Mesodermal cell (in vitro differentiated cells): ENCODE data around the gene ELOF1.
"Not testable (repeated sequence)": the region's sequence is repeated elsewhere in the genome, so short reads cannot be mapped to it uniquely, and the experiment has no call there.

Source experiments
- H3K27ac ChIP-seq: 2 replicates; pipeline ENCODE4 v1.7.0; 2013; ENCODE audit warnings: mild to moderate bottlenecking, low read depth, low read length, moderate library complexity; ENCODE audit not compliant: severe bottlenecking
- H3K36me3 ChIP-seq: 2 replicates; pipeline ENCODE4 v1.7.1; 2013; ENCODE audit warnings: mild to moderate bottlenecking, low read length, moderate library complexity; ENCODE audit not compliant: control insufficient read depth, insufficient read depth
- H3K4me1 ChIP-seq: one replicate; pipeline ENCODE4 v1.7.1; 2013; ENCODE audit warnings: mild to moderate bottlenecking, low read length; ENCODE audit not compliant: insufficient read depth, control insufficient read depth, poor library complexity, severe bottlenecking
- H3K4me3 ChIP-seq: 2 replicates; pipeline ENCODE4 v1.7.0; 2013; ENCODE audit warnings: low read length, control low read depth, mild to moderate bottlenecking; ENCODE audit not compliant: insufficient read depth, poor library complexity, severe bottlenecking; ENCODE audit errors: extremely low read depth
- H3K9me3 ChIP-seq: 2 replicates; pipeline ENCODE4 v1.7.1; 2013; ENCODE audit warnings: mild to moderate bottlenecking, low read length, moderate library complexity; ENCODE audit not compliant: control insufficient read depth
- WGBS, 2 experiments: methylation state at CpG; one replicate each; pipeline ENCODE4 v1.1.5; 2013; ENCODE audit warnings: missing lambda C conversion rate in 2 of 2; ENCODE audit not compliant: insufficient coverage in 2 of 2; 5-methylcytosine and 5-hydroxymethylcytosine counted together

ELOF1 gene

DNA sequence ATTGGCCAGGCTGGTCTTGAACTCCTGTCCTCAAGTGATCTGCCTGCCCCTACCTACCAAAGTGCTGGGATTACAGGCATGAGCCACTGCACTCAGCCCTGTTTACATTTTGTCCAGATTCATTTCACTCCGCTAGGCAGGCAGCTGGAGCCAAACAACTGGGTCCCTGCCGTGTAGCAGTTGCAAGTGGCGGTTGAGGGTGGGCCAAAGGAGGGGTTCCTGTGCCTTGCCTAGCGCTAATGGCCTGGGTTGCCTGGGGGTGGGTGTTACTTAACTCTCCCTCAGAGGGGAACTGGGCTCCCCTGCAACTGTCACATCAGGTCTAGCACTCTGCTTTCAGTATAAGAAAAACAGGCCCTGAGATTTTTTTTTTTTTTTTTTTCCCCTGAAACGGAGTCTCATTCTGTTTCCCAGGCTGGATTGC, 11.0 kb upstream of the ELOF1 start:
- H3K36me3 ChIP-seq, result no peaks in the 10 kb centered on the region
- H3K27ac ChIP-seq, result no peak overlapping the region
- H3K4me3 ChIP-seq, result no peak overlapping the region
- H3K4me1 ChIP-seq, result no peaks in the 10 kb centered on the region
- WGBS, 2 experiments, result 92% methylated on average over 2 of the region's 5 CpGs; no CpG with 5 or more reads in 1 of the 2 experiments
- H3K9me3 ChIP-seq, result no peaks in the 10 kb centered on the region

DNA sequence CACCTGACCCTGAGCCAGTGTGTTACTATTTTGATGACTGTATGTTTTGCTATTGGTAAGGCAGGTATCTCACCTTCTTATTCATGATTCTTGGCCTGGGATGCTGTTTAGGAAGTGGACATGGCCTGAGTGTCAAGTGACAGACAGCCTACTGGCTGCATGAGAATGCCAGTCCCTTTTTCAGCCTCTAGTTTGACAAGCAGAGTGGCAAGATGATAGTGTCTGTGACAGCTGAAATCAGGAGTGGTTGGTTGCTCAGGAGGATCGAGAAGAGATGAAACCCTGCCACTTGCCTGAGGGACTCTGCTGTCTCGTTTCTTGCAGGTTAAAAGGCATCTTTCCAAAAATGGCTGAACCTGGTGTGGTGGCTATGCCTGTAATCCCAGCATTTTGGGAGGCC, 7.1 kb upstream of the ELOF1 start:
- WGBS, 2 experiments, result 89 to 100% methylated on average over 1 to 2 of the region's 2 CpGs
- H3K27ac ChIP-seq, result no peak overlapping the region
- H3K9me3 ChIP-seq, result no peaks in the 10 kb centered on the region
- H3K4me3 ChIP-seq, result no peak overlapping the region
- H3K4me1 ChIP-seq, result no peaks in the 10 kb centered on the region
- H3K36me3 ChIP-seq, result no peaks in the 10 kb centered on the region

DNA sequence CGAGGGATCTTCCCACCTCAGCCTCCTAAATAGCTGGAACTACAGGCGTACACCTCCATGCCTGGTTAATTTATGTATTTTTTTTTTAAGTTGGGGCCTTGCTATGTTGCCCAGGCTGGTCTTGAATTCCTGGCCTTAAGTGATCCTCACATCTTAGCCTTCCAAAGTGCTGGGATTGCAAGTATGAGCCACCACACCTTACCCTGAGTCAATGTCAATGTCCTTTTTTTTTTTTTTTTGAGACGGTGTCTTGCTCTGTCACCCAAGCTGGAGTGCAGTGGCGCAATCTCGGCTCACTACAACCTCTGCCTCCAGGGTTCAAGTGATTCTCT, 6.6 kb upstream of the ELOF1 start:
- H3K36me3 ChIP-seq, H3K4me1 ChIP-seq, H3K27ac ChIP-seq, H3K9me3 ChIP-seq, H3K4me3 ChIP-seq: not testable (repeated sequence)
- WGBS, 2 experiments, result 73 to 100% methylated on average over 1 of the region's 5 CpGs

- not testable (repeated sequence) for H3K27ac ChIP-seq, H3K4me1 ChIP-seq, H3K36me3 ChIP-seq, H3K4me3 ChIP-seq, H3K9me3 ChIP-seq
- 94 to 100% methylated on average over 2 to 4 of the region's 6 CpGs for WGBS, 2 experiments
These were observed 5.2 kb upstream of the ELOF1 start for GRCh38 chr19:11564082-11564807.

GRCh38 chr19:11563532-11563931, 4.5 kb upstream of the ELOF1 start:
- Histone ChIP-seq H3K4me1 (no peaks in the 10 kb centered on the region), H3K36me3 (no peaks in the 10 kb centered on the region), H3K27ac (no peak overlapping the region), H3K9me3 (no peaks in the 10 kb centered on the region), H3K4me3 (no peak overlapping the region)
- 89 to 99% methylated on average over 7 to 8 of the region's 8 CpGs for WGBS, 2 experiments

DNA sequence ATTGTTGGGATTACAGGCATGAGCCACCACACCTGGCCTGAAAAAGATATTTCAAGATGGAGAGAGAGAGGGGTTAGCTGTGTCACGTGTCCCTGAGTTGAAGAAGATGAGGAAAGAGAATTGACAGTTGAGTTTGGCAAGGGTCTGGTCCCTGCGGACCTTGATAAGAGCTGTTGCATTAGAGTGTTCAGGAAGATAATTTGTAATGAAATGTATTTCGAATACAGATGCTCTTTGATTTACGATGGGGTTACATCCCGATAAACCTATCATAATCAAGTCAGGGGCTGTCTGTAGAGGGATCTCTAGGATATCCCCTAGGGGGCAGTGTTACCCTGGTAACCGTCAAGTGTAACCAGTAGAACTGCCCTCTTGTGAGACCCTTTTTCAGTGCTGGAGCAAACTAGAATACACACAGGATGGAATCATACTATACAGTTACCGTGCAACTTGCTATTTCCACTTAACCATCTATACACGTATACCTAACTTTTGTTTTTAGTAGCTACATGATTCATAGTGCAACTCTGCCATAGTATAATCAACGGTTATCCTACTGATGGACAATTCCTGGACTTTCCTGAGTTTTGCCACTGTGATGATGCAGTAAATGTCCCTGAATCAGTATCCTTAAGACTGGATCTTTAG, 1.5 kb upstream of the ELOF1 start:
- Histone ChIP-seq H3K4me3 (no peak overlapping the region), H3K9me3 (no peaks in the 10 kb centered on the region), H3K36me3 (peaks cover 5% of the 10 kb centered on the region), H3K27ac (no peak overlapping the region), H3K4me1 (no peaks in the 10 kb centered on the region)
- WGBS, 2 experiments, result 34 to 37% methylated on average over 6 to 7 of the region's 9 CpGs

- Histone ChIP-seq H3K4me1 (no peaks in the 10 kb centered on the region), H3K36me3 (peaks cover 36% of the 10 kb centered on the region), H3K4me3 (no peak overlapping the region), H3K27ac (no peak overlapping the region), H3K9me3 (no peaks in the 10 kb centered on the region)
- WGBS, 2 experiments, result 90 to 100% methylated on average over 1 to 4 of the region's 4 CpGs
These were observed 2.2 kb downstream of the ELOF1 start for GRCh38 chr19:11556634-11557420.

DNA sequence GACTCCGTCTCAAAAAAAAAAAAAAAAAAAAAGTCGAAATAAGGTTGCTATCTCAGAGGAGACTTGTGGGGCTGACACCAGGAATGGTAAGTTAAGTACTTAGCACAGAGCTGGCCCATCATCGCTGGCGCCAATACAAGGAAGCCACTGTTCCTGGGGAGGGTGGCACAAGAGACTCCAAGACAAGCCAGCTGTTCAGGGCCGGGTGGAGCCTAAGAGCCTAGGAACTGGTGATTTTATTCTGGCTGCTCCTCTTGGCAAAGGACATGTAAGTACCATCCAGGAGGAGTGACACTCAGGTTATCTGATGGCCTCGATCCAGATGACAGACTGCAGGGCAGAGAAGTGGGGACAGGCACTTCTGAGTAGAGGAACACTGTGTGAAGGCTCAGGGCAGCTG, 3.8 kb downstream of the ELOF1 start:
- peaks cover 47% of the 10 kb centered on the region for H3K36me3 ChIP-seq
- 94 to 96% methylated on average over 3 to 5 of the region's 6 CpGs for WGBS, 2 experiments
- no peaks in the 10 kb centered on the region for H3K9me3 ChIP-seq
- no peak overlapping the region for H3K27ac ChIP-seq
- H3K4me3 ChIP-seq, result no peak overlapping the region
- H3K4me1 ChIP-seq, result no peaks in the 10 kb centered on the region

DNA sequence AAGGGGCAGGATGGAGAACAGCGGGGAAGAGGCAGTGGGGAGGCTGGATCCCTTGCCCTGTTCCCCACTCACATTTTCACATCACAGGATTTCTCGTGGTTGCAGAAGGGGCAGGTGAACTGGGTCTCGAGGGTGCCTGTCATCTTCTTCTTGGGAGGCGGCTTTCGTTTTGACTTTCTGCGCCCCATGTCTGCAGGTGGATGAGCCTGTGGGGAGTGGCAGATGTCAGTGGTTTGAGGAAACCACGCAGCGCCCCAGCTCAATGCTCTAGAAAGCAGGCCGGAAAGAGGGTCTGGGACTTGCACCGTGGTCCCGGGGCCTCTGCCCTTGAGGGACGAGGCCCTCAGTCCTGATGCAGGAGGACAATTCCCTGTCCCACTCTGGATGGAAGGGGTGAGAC, 4.9 kb downstream of the ELOF1 start:
- no peaks in the 10 kb centered on the region for H3K9me3 ChIP-seq
- no peak overlapping the region for H3K4me3 ChIP-seq
- 96 to 99% methylated on average over 7 to 11 of the region's 12 CpGs for WGBS, 2 experiments
- H3K36me3 ChIP-seq, result peaks cover 57% of the 10 kb centered on the region
- H3K4me1 ChIP-seq, result no peaks in the 10 kb centered on the region
- H3K27ac ChIP-seq, result no peak overlapping the region

GRCh38 chr19:11552666-11553372, 6.2 kb downstream of the ELOF1 start:
- no peak overlapping the region for H3K4me3 ChIP-seq
- WGBS, 2 experiments, result 94 to 95% methylated on average over 12 to 13 of the region's 20 CpGs
- no peaks in the 10 kb centered on the region for H3K9me3 ChIP-seq
- no peak overlapping the region for H3K27ac ChIP-seq
- no peaks in the 10 kb centered on the region for H3K4me1 ChIP-seq
- H3K36me3 ChIP-seq, result peaks cover 64% of the 10 kb centered on the region
